Calu3 (cell line): ENCODE data around the gene RFNG. TPM values are rescaled to one million over a fixed set of nuclear protein-coding genes. Genes with fewer than 3 reads are reported as not detected.

Experiments
- BruUV-seq: library from RNA; stranded (reverse); fragments of 400-500 nt; replicated peaks from 2 replicates; lab custom pipeline; 2021; lab: Mats Ljungman, UMichigan
- CTCF ChIA-PET: fragments of 300-600 bp; sonication (Branson Sonifier 250); formaldehyde crosslinking; loops from one replicate; lab custom pipeline; 2022; ENCODE audit warnings: antibody characterized with exemption; lab: Charles Lee
- DNase-seq: peaks from one replicate; pipeline ENCODE4 v3.0.0; 2022
- H3K27ac Mint-ChIP-seq: one replicate; pipeline ENCODE4 v1.8.0; 2022; ENCODE audit warnings: mixed read lengths; ENCODE audit not compliant: unreplicated experiment
- H3K27me3 Mint-ChIP-seq: one replicate; pipeline ENCODE4 v1.8.0; 2022; ENCODE audit warnings: mixed read lengths; ENCODE audit not compliant: unreplicated experiment
- H3K36me3 Mint-ChIP-seq: one replicate; pipeline ENCODE4 v1.8.0; 2022; ENCODE audit warnings: mild to moderate bottlenecking, moderate library complexity, mixed read lengths; ENCODE audit not compliant: insufficient read depth, unreplicated experiment
- H3K4me1 Mint-ChIP-seq: one replicate; pipeline ENCODE4 v1.8.0; 2022; ENCODE audit warnings: mild to moderate bottlenecking, low read depth, mixed read lengths; ENCODE audit not compliant: unreplicated experiment
- H3K4me3 Mint-ChIP-seq: one replicate; pipeline ENCODE4 v1.8.0; 2022; ENCODE audit warnings: mild to moderate bottlenecking, low read depth, moderate library complexity, mixed read lengths; ENCODE audit not compliant: unreplicated experiment
- H3K9me3 Mint-ChIP-seq: one replicate; pipeline ENCODE4 v1.8.0; 2022; ENCODE audit warnings: low read depth, mixed read lengths; ENCODE audit not compliant: unreplicated experiment
- CTCF ChIP-seq: fragments of 200-600 bp; IDR thresholded peaks from one replicate; pipeline ENCODE4 v1.8.0; 2022; ENCODE audit warnings: antibody characterized with exemption; ENCODE audit not compliant: unreplicated experiment
- intact Hi-C: fragments of 100-400 bp; cut with micrococcal nuclease; formaldehyde crosslinking; loops from one replicate; pipeline ENCODE4 v1.10.0; 2022; ENCODE audit not compliant: unreplicated experiment
- total RNA-seq: library from RNA; stranded (reverse); gene quantifications from 2 replicates; pipeline ENCODE4 v1.2.3, GENCODE V29; 2022

The RFNG gene
- total RNA-seq, 1 experiment from 2014 or later, result 33.5 TPM

- TF ChIP-seq CTCF, result no peak
- no peaks in the 10 kb centered on the region for H3K9me3 Mint-ChIP-seq
- CTCF ChIA-PET, result no interaction called here
- DNase-seq, result no peak
- intact Hi-C loops, result no loop called here
- H3K4me1 Mint-ChIP-seq, result no peaks in the 10 kb centered on the region
- BruUV-seq, result no TSS peak
- H3K27me3 Mint-ChIP-seq, result no peaks in the 10 kb centered on the region
- no peak overlapping the region for H3K27ac Mint-ChIP-seq
- H3K4me3 Mint-ChIP-seq, result no peak overlapping the region
- peaks cover 79% of the 10 kb centered on the region for H3K36me3 Mint-ChIP-seq
Measured at GRCh38 chr17:82055023-82055964, 3.7 kb upstream of the RFNG start.

- no peaks in the 10 kb centered on the region for H3K9me3 Mint-ChIP-seq
- TF ChIP-seq CTCF, result no peak
- no peaks in the 10 kb centered on the region for H3K4me1 Mint-ChIP-seq
- CTCF ChIA-PET, result no interaction called here
- no peak for DNase-seq
- no TSS peak for BruUV-seq
- intact Hi-C loops, result no loop called here
- no peak overlapping the region for H3K4me3 Mint-ChIP-seq
- H3K27me3 Mint-ChIP-seq, result no peaks in the 10 kb centered on the region
- H3K36me3 Mint-ChIP-seq, result peaks cover 78% of the 10 kb centered on the region
- H3K27ac Mint-ChIP-seq, result no peak overlapping the region
Measured at GRCh38 chr17:82054351-82055022, 2.9 kb upstream of the RFNG start.

GRCh38 chr17:82053556-82054263 is 2.1 kb upstream of the RFNG start:
- BruUV-seq, result no TSS peak
- Mint-ChIP-seq H3K4me1 (no peaks in the 10 kb centered on the region), H3K27ac (no peak overlapping the region), H3K9me3 (no peaks in the 10 kb centered on the region), H3K4me3 (peak overlapping the region; percentile 80), H3K36me3 (peaks cover 77% of the 10 kb centered on the region), H3K27me3 (no peaks in the 10 kb centered on the region)
- DNase-seq, result no peak
- intact Hi-C loops, result no loop called here
- no peak for TF ChIP-seq CTCF
- CTCF ChIA-PET, result no interaction called here

- CTCF ChIA-PET, result no interaction called here
- Mint-ChIP-seq H3K4me1 (no peaks in the 10 kb centered on the region), H3K27ac (no peak overlapping the region), H3K36me3 (peaks cover 73% of the 10 kb centered on the region), H3K9me3 (no peaks in the 10 kb centered on the region), H3K27me3 (no peaks in the 10 kb centered on the region), H3K4me3 (peak overlapping the region; percentile 80)
- no peak for DNase-seq
- intact Hi-C loops, result no loop called here
- BruUV-seq, result no TSS peak
- no peak for TF ChIP-seq CTCF
Measured at GRCh38 chr17:82053130-82053529, 1.5 kb upstream of the RFNG start.
